HG03571 (cell line): Measurements from ENCODE around the gene IL17B.

Experiments used
- ATAC-seq: cut with Tn5 transposase; IDR thresholded peaks from one replicate; pipeline ENCODE4 v1.9.1; 2021; ENCODE audit not compliant: unreplicated experiment

IL17B gene

DNA sequence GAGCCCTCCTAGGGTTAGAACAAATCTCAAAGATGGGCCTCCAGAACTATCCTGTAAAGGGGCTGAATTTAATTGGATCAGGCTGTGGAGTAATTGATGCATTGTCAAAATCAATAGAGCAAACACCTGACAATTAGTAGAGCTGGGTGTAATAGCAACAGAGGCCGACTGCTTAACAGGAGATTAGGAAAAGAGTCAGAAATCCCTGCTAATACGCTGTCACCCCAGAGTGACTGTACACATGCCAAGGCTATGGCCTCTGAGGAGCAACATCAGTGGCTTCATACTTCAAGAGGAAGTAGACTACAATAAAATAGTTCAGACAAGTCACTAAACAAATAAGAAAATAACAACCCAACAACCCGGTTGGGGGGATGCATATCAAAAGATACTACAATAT is 52.5 kb downstream of the IL17B start:
- ATAC-seq, result no peak

DNA sequence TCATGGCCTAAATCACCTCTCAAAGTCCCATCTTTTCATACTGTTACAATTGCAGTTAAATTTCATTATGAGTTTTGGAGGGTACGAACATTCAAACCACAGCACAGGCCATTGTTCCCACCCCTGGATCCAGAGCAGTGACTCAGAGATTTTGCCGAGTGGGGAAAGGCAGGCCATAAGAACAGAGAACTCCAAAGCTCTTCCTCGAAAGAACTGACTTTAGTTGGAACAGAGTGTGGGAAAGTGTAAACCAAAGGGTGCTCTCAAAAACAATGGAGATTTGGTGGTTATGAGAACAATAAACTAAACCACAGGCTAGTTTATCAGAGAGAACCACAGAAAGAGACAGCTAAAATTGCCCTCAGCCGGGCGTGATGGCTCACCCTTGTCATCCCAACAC is 53.2 kb downstream of the IL17B start:
- no peak for ATAC-seq

DNA sequence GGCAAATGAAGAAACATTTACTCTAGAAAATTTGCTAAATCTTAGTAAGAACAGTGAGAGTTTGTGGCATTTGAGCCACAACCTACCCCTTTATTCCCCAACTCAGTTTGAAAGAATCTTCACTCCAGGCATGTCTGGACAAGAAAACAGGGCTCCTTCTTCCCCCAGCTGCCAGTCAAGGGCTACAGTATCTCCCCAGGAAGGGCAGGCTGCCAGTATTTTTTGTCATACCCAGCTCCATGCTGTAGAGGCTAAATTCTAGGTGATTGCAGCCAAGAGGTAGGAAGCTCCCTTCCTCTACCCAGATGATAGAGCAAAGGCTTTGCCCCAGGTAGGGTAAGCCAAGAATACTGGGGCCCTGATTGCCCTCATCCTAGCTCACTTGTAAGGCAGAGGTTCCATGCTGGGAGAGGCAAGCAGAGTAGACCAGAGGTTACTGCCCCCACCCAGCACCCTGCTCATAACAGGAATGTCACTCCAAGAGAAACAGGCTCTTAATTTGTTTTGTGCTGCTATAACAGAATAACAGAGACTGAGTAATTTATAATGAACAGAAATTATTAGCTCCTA is 53.8 kb downstream of the IL17B start:
- ATAC-seq, result no peak

- ATAC-seq, result no peak
Measured at GRCh38 chr5:149324641-149325040, 54.5 kb downstream of the IL17B start.
